ENCODE results near the gene PARD6G.

GRCh38 chr18:80194874-80195570 lies 52.3 kb downstream of the PARD6G start:
- TF ChIP-seq CTCF (IDR thresholded peaks at IDR 0.05) (no peak), POLR2A (IDR thresholded peaks at IDR 0.05) (no peak)
